Stomach (tissue), 19 donors: ENCODE results near the gene CFAP299. TPM values are rescaled to one million over a fixed set of nuclear protein-coding genes. Genes with fewer than 3 reads are reported as not detected.
"Not testable (repeated sequence)": the region's sequence is repeated elsewhere in the genome, so short reads cannot be mapped to it uniquely, and the experiment has no call there.

Experiments used
- DNase-seq, 2 donors: peaks; one replicate each; pipeline versions ENCODE4 v3.0.0 to v3.0.0-alpha.2; 2013 to 2019
- H3K27ac ChIP-seq, 5 donors: fragments of 200-600 bp in 4 of 5; sonication (generic) in 4 of 5; one replicate each; pipeline ENCODE4 v1.5.1; 2013 to 2019; ENCODE audit warnings: mild to moderate bottlenecking in 1 of 5, moderate library complexity in 1 of 5
- H3K27me3 ChIP-seq, 3 donors: fragments of 200-600 bp; sonication (generic); one replicate each; pipeline ENCODE4 v1.5.1; 2017 to 2019; ENCODE audit warnings: mixed run types in 1 of 3
- H3K36me3 ChIP-seq, 4 donors: fragments of 200-600 bp; sonication (generic); 1 replicate in 3 of 4; 2 replicates in 1 of 4; pipeline ENCODE4 v1.5.1; 2016 to 2019
- H3K4me1 ChIP-seq, 4 donors: fragments of 200-600 bp; sonication (generic); one replicate each; pipeline ENCODE4 v1.5.1; 2016 to 2019
- H3K4me3 ChIP-seq, 4 donors: fragments of 200-600 bp; sonication (generic) in 3 of 4; one replicate each; pipeline ENCODE4 v1.5.1; 2016 to 2019; ENCODE audit warnings: mild to moderate bottlenecking in 1 of 4
- H3K9me3 ChIP-seq, 4 donors: fragments of 200-600 bp; sonication (generic); one replicate each; pipeline ENCODE4 v1.5.1; 2016 to 2019
- CTCF ChIP-seq, 7 experiments: fragments of 450-650 bp in 4 of 7; fragments of 200-600 bp in 3 of 7; sonication (generic) in 3 of 7; IDR thresholded peaks; one replicate each; pipeline ENCODE4 v1.5.1; 2016 to 2019; ENCODE audit warnings: antibody characterized with exemption in 7 of 7, control low read depth in 2 of 7, mild to moderate bottlenecking in 1 of 7
- EP300 ChIP-seq: sonication (generic); formaldehyde crosslinking; IDR thresholded peaks from one replicate; pipeline ENCODE4 v1.6.1; 2017; ENCODE audit warnings: antibody characterized with exemption
- POLR2A ChIP-seq, 4 donors: fragments of 450-650 bp; IDR thresholded peaks; one replicate each; pipeline ENCODE4 v1.6.1; 2016; ENCODE audit warnings: antibody characterized with exemption in 4 of 4, control low read depth in 2 of 4, mild to moderate bottlenecking in 1 of 4, moderate library complexity in 1 of 4
- POLR2AphosphoS5 ChIP-seq, 3 donors: sonication (generic); formaldehyde crosslinking; IDR thresholded peaks; one replicate each; pipeline ENCODE4 v1.6.1; 2016; ENCODE audit warnings: antibody characterized with exemption in 3 of 3
- WGBS, 5 donors: extraction: QIAGEN DNeasy Blood & Tissue Kit in 3 of 5; methylation state at CpG; one replicate each; pipeline versions ENCODE4 v1.1.5 to v1.1.7; 2013 to 2018; 5-methylcytosine and 5-hydroxymethylcytosine counted together
- intact Hi-C: fragments of 100-400 bp; cut with DNase I; formaldehyde crosslinking; loops from one replicate; pipeline ENCODE4 v1.15.1; 2023; ENCODE audit warnings: low total_unique reads
- long read RNA-seq, 10 donors: transcript quantifications; one replicate each; lab custom pipeline, GENCODE V29; 2026
- polyA plus RNA-seq, 3 donors: library from polyadenylated mRNA; stranded (reverse); fragments of 200-250 nt; gene quantifications; one replicate each; pipeline ENCODE4 v1.2.3, GENCODE V29; 2013
- total RNA-seq, 5 donors: library from RNA; depleted of rRNA; stranded (reverse); fragments of >200 nt; gene quantifications; one replicate each; pipeline versions ENCODE4 v1.1.0 to v1.2.3, GENCODE V29; 2014 to 2016
- donor health status: healthy with polysubstance abuse.
- donor health status: Bipolar disorder and iron deficiency.
- donor health status: healthy.

The CFAP299 gene
- under 1 TPM in 1 of 5 donors, not detected in 4; 0.73 TPM for total RNA-seq
- polyA plus RNA-seq, result not detected
- long read RNA-seq, donor 1, result 0 reads
- long read RNA-seq, donor 2, result 0 reads
- long read RNA-seq, donor 3, result 0 reads
- long read RNA-seq, donor 4, result 0 reads
- long read RNA-seq, donor 5, result 0 reads
- long read RNA-seq, donor 6, result 0 reads
- long read RNA-seq, donor 7, result 0 reads
- long read RNA-seq, donor 8, result 0 reads
- long read RNA-seq, donor 9, result 0 reads
- long read RNA-seq, donor 10, result 0 reads

- peaks cover 0 to 22% (median 14%) of the 10 kb centered on the region in 3 donors for H3K27me3 ChIP-seq
- peak; percentile 71 to 95 for DNase-seq
- TF ChIP-seq POLR2AphosphoS5 (IDR thresholded peaks at IDR 0.05) (peak in 1 of 3 donors; percentile 28), EP300 (no peak), CTCF (IDR thresholded peaks at IDR 0.05) (peak in 3 of 7 experiments; percentile 12 to 18 (median 17)), POLR2A (IDR thresholded peaks at IDR 0.05) (no peak)
- intact Hi-C loops, result no loop called here
- H3K9me3 ChIP-seq, result peaks cover 0 to 6% (median 0%) of the 10 kb centered on the region in 4 donors
- no peak within 1 kb of the TSS for H3K27ac ChIP-seq
- H3K4me1 ChIP-seq, result peaks cover 6 to 19% (median 17%) of the 10 kb centered on the region in 4 donors
- H3K4me3 ChIP-seq, result peak within 1 kb of the TSS; percentile 50 to 68 (median 62)
- no peaks in the 10 kb centered on the region for H3K36me3 ChIP-seq
- 1 to 3% (median 1%) methylated on average over 40 to 49 of the region's 49 CpGs for WGBS, 5 donors
Measured at GRCh38 chr4:80335554-80336358, at the start of gene CFAP299. TSS of gene CFAP299 (plus strand) at chr4:80335730.

GRCh38 chr4:80286451-80286850 lies 49.1 kb upstream of the CFAP299 start:
- Histone ChIP-seq H3K9me3 (no peaks in the 10 kb centered on the region), H3K27me3 (peaks cover 0 to 10% (median 0%) of the 10 kb centered on the region in 3 donors), H3K27ac (no peak overlapping the region), H3K4me1 (no peaks in the 10 kb centered on the region), H3K4me3 (no peak overlapping the region), H3K36me3 (no peaks in the 10 kb centered on the region)
- TF ChIP-seq POLR2AphosphoS5 (IDR thresholded peaks at IDR 0.05), result no peak
- TF ChIP-seq EP300, result no peak
- TF ChIP-seq POLR2A (IDR thresholded peaks at IDR 0.05), result no peak
- no peak for TF ChIP-seq CTCF (IDR thresholded peaks at IDR 0.05)
- intact Hi-C loops, result no loop called here
- WGBS, 5 donors, result 56 to 64% (median 58%) methylated on average over 7 of the region's 7 CpGs
- no peak for DNase-seq

- H3K9me3 ChIP-seq, H3K36me3 ChIP-seq, H3K27ac ChIP-seq, H3K4me1 ChIP-seq, DNase-seq, intact Hi-C loops, H3K4me3 ChIP-seq: not testable (repeated sequence)
- H3K27me3 ChIP-seq, result peaks cover 0 to 10% (median 0%) of the 10 kb centered on the region in 3 donors
- 92 to 100% (median 99%) methylated on average over 2 of the region's 2 CpGs for WGBS, 5 donors
Measured at GRCh38 chr4:80290665-80291064, 44.9 kb upstream of the CFAP299 start.

- intact Hi-C loops, result no loop called here
- no peak overlapping the region for H3K27ac ChIP-seq
- H3K36me3 ChIP-seq, result no peaks in the 10 kb centered on the region
- TF ChIP-seq POLR2AphosphoS5 (IDR thresholded peaks at IDR 0.05) (no peak), EP300 (no peak), CTCF (IDR thresholded peaks at IDR 0.05) (no peak)
- no peak overlapping the region for H3K4me3 ChIP-seq
- H3K4me1 ChIP-seq, result no peaks in the 10 kb centered on the region
- H3K27me3 ChIP-seq, result peaks cover 0 to under 1% (median 0%) of the 10 kb centered on the region in 3 donors
- no peaks in the 10 kb centered on the region for H3K9me3 ChIP-seq
- DNase-seq, result peak in 1 of 2 donors; percentile 8
- WGBS, 5 donors, result 49 to 70% (median 65%) methylated on average over 2 of the region's 2 CpGs
Measured at GRCh38 chr4:80294206-80294605, 41.3 kb upstream of the CFAP299 start.
